Measurements from ENCODE around the gene C9orf153. TPM values are rescaled to one million over a fixed set of nuclear protein-coding genes. Genes with fewer than 3 reads are reported as not detected.
A peak's percentile ranks its signal among the peaks of the same experiment; 100 is the strongest.
"Not testable (repeated sequence)": the region's sequence is repeated elsewhere in the genome, so short reads cannot be mapped to it uniquely, and the experiment has no call there.

The C9orf153 gene
- under 1 TPM; 0.31 to 0.41 TPM for total RNA-seq
- long read RNA-seq, result 0 reads

GRCh38 chr9:86259557-86259956 lies at the start of gene C9orf153:
Gene C9orf153 (minus strand): TSS chr9:86259657. CDS start chr9:86229603, 30,054 bp downstream.
- DNase-seq (no peak), ATAC-seq (no peak)
- intact Hi-C loops (cut with DNase I), result no loop called here

GRCh38 chr9:86308687-86309086 lies 49.2 kb upstream of the C9orf153 start:
- DNase-seq, result no peak
- ATAC-seq, result no peak
- intact Hi-C loops (cut with DNase I), result no loop called here

GRCh38 chr9:86304236-86304730 lies 44.8 kb upstream of the C9orf153 start:
- ATAC-seq (no peak), DNase-seq (no peak)
- intact Hi-C loops (cut with DNase I), result no loop called here

GRCh38 chr9:86303316-86303975 lies 44.0 kb upstream of the C9orf153 start:
- no peak for ATAC-seq
- intact Hi-C loops (cut with DNase I), result no loop called here
- DNase-seq, result no peak

- ATAC-seq (no peak), DNase-seq (no peak)
- intact Hi-C loops (cut with DNase I), result no loop called here
Measured at GRCh38 chr9:86301686-86302085, 42.2 kb upstream of the C9orf153 start.

- DNase-seq (no peak), ATAC-seq (no peak)
- intact Hi-C loops (cut with DNase I), result no loop called here
Measured at GRCh38 chr9:86300701-86301100, 41.2 kb upstream of the C9orf153 start.

- DNase-seq, result no peak
- intact Hi-C loops (cut with DNase I), result no loop called here
- ATAC-seq, result no peak
Measured at GRCh38 chr9:86298873-86299272, 39.4 kb upstream of the C9orf153 start.

GRCh38 chr9:86290341-86290740 lies 30.9 kb upstream of the C9orf153 start:
- ATAC-seq; DNase-seq; intact Hi-C loops (cut with DNase I): not testable (repeated sequence)

- intact Hi-C loops (cut with DNase I), result no loop called here
- no peak for ATAC-seq
- DNase-seq, result no peak
Measured at GRCh38 chr9:86288499-86289198, 29.2 kb upstream of the C9orf153 start.

GRCh38 chr9:86287013-86287412 lies 27.6 kb upstream of the C9orf153 start:
- intact Hi-C loops (cut with DNase I), result no loop called here
- no peak for ATAC-seq
- DNase-seq, result no peak

- intact Hi-C loops (cut with DNase I), result no loop called here
- DNase-seq, result no peak
- ATAC-seq, result no peak
Measured at GRCh38 chr9:86286278-86286677, 26.8 kb upstream of the C9orf153 start.

GRCh38 chr9:86285261-86285660 lies 25.8 kb upstream of the C9orf153 start:
- ATAC-seq (no peak), DNase-seq (no peak)
- intact Hi-C loops (cut with DNase I), result no loop called here

GRCh38 chr9:86282979-86283535 lies 23.6 kb upstream of the C9orf153 start:
- intact Hi-C loops (cut with DNase I), result no loop called here
- ATAC-seq (peak; percentile 20 to 69), DNase-seq (peak; percentile 31)

GRCh38 chr9:86282077-86282978 lies 22.9 kb upstream of the C9orf153 start, which contains the start of gene ISCA1:
Gene ISCA1 (minus strand): TSS chr9:86282538. CDS start chr9:86282458, 80 bp downstream.
- ATAC-seq (peak; percentile 97 to 98), DNase-seq (peak; percentile 98)
- intact Hi-C loops (cut with DNase I), result no loop called here

- intact Hi-C loops (cut with DNase I), result no loop called here
- ATAC-seq (no peak), DNase-seq (no peak)
Measured at GRCh38 chr9:86281593-86282076, 22.2 kb upstream of the C9orf153 start.

GRCh38 chr9:86280580-86280979 lies 21.1 kb upstream of the C9orf153 start:
- DNase-seq (no peak), ATAC-seq (no peak)
- intact Hi-C loops (cut with DNase I), result no loop called here

GRCh38 chr9:86279839-86280238 lies 20.4 kb upstream of the C9orf153 start:
- no peak for ATAC-seq
- DNase-seq, result no peak
- intact Hi-C loops (cut with DNase I), result no loop called here

- intact Hi-C loops (cut with DNase I), result no loop called here
- ATAC-seq (no peak), DNase-seq (no peak)
Measured at GRCh38 chr9:86277072-86277471, 17.6 kb upstream of the C9orf153 start.

GRCh38 chr9:86275962-86276361 lies 16.5 kb upstream of the C9orf153 start:
- ATAC-seq, result no peak
- intact Hi-C loops (cut with DNase I), result no loop called here
- no peak for DNase-seq

Measured in left cardiac atrium (tissue), 4 donors.